Keratinocyte (primary cell): Measurements from ENCODE around the gene TSTD2. TPM values are rescaled to one million over a fixed set of nuclear protein-coding genes. Genes with fewer than 3 reads are reported as not detected.

Source experiments
- DNase-seq: peaks from one replicate; pipeline ENCODE4 v3.0.0-alpha.2; 2011; ENCODE audit warnings: low read depth, missing footprints, low spot score
- FAIRE-seq: peaks from 2 replicates; lab custom pipeline; 2011; peaks lifted over from hg19 to GRCh38; lab: Jason Lieb, UNC
- H2AFZ ChIP-seq: 2 replicates; pipeline ENCODE4 v1.6.0; 2012; ENCODE audit warnings: low read length, control low read depth, inconsistent platforms; ENCODE audit not compliant: control insufficient read depth
- H3K27ac ChIP-seq: 2 replicates; pipeline ENCODE4 v1.5.1; 2011; ENCODE audit warnings: low read length; ENCODE audit not compliant: control insufficient read depth, insufficient read depth
- H3K27me3 ChIP-seq: 3 replicates; pipeline ENCODE4 v1.6.0; 2011; ENCODE audit warnings: low read length; ENCODE audit not compliant: control insufficient read depth, insufficient read depth; ENCODE audit errors: extremely low read depth
- H3K36me3 ChIP-seq, 2 experiments: 2 replicates in 1 of 2; 3 replicates in 1 of 2; pipeline ENCODE4 v1.5.1; 2011; ENCODE audit warnings: low read length in 2 of 2, mild to moderate bottlenecking in 1 of 2; ENCODE audit not compliant: control insufficient read depth in 2 of 2, insufficient read depth in 2 of 2; ENCODE audit errors: extremely low read depth in 1 of 2
- H3K4me1 ChIP-seq: 3 replicates; pipeline ENCODE4 v1.5.1; 2011; ENCODE audit warnings: low read length; ENCODE audit not compliant: control insufficient read depth, insufficient read depth; ENCODE audit errors: extremely low read depth
- H3K4me2 ChIP-seq: 3 replicates; pipeline ENCODE4 v1.6.0; 2011; ENCODE audit warnings: low read depth, low read length; ENCODE audit not compliant: control insufficient read depth, insufficient read depth; ENCODE audit errors: extremely low read depth
- H3K4me3 ChIP-seq, 3 experiments: fragments of 200-600 bp in 1 of 3; sonication (generic) in 1 of 3; 2 replicates in 2 of 3; 3 replicates in 1 of 3; pipeline ENCODE4 v1.5.1; 2011 to 2016; ENCODE audit warnings: low read length in 3 of 3, mild to moderate bottlenecking in 3 of 3, control low read depth in 2 of 3, inconsistent platforms in 1 of 3, low read depth in 1 of 3, mixed read lengths in 1 of 3, mixed run types in 1 of 3, moderate library complexity in 1 of 3; ENCODE audit not compliant: control insufficient read depth in 2 of 3, insufficient read depth in 2 of 3; ENCODE audit errors: extremely low read depth in 1 of 3
- H3K79me2 ChIP-seq: 2 replicates; pipeline ENCODE4 v1.6.0; 2012; ENCODE audit warnings: low read length; ENCODE audit not compliant: control insufficient read depth, insufficient read depth
- H3K9ac ChIP-seq: 3 replicates; pipeline ENCODE4 v1.6.0; 2011; ENCODE audit warnings: low read length; ENCODE audit not compliant: control insufficient read depth, insufficient read depth; ENCODE audit errors: extremely low read depth
- H3K9me1 ChIP-seq: 3 replicates; pipeline ENCODE4 v1.6.0; 2011; ENCODE audit warnings: low read length; ENCODE audit not compliant: control insufficient read depth, insufficient read depth; ENCODE audit errors: extremely low read depth
- H3K9me3 ChIP-seq: 2 replicates; pipeline ENCODE4 v1.5.1; 2012; ENCODE audit warnings: low read depth, low read length; ENCODE audit not compliant: control insufficient read depth
- H4K20me1 ChIP-seq: 3 replicates; pipeline ENCODE4 v1.6.0; 2011; ENCODE audit warnings: low read length; ENCODE audit not compliant: control insufficient read depth, insufficient read depth; ENCODE audit errors: extremely low read depth
- CTCF ChIP-seq, 3 experiments: IDR thresholded peaks in 1 of 3; conservative IDR thresholded peaks in 1 of 3; optimal IDR thresholded peaks in 1 of 3; 2 replicates in 2 of 3; 3 replicates in 1 of 3; pipeline versions ENCODE3 to v1.5.1; 2011; ENCODE audit warnings: low read length in 3 of 3, mild to moderate bottlenecking in 3 of 3, moderate library complexity in 2 of 3, control low read depth in 1 of 3, inconsistent platforms in 1 of 3; ENCODE audit not compliant: insufficient read depth in 2 of 3; ENCODE audit errors: extremely low read depth in 1 of 3
- EZH2 ChIP-seq: IDR thresholded peaks from one replicate; pipeline ENCODE4 v1.6.1; 2012; ENCODE audit warnings: inconsistent platforms, mild to moderate bottlenecking, low read length, moderate library complexity
- dilution Hi-C: fragments of 300-500 bp; cut with MboI; formaldehyde crosslinking; loops from one replicate; pipeline ENCODE4 v1.7.0; 2020; ENCODE audit warnings: low sequenced_read_pairs; ENCODE audit not compliant: extremely low pct_ligation_motif_present
- polyA plus RNA-seq, 5 experiments: library from polyadenylated mRNA; depleted of rRNA in 3 of 5; stranded (reverse) in 3 of 5; stranded (forward) in 1 of 5; unstranded in 1 of 5; fragments of >200 nt; gene quantifications; 1 replicate in 1 of 5; 2 replicates in 3 of 5; 3 replicates in 1 of 5; pipeline versions ENCODE4 v1.2.1 to v1.2.3, GENCODE V29; 2011 to 2012; ENCODE audit warnings: missing spikeins in 2 of 5, low read depth in 1 of 5, low replicate concordance in 1 of 5

Gene TSTD2
- polyA plus RNA-seq, 1 donor (not counting 4 experiments of a cell fraction or from before 2014, with no cell fraction given): 17.2 TPM

GRCh38 chr9:97567894-97568202, 65.3 kb downstream of the TSTD2 start:
- Histone ChIP-seq H3K9me1 (no peaks in the 10 kb centered on the region), H3K4me1 (peaks cover 4% of the 10 kb centered on the region), H3K36me3 (no peaks in the 10 kb centered on the region), H4K20me1 (no peaks in the 10 kb centered on the region), H3K4me2 (no peak overlapping the region), H3K27ac (no peak overlapping the region), H3K79me2 (no peaks in the 10 kb centered on the region), H3K4me3 (no peak overlapping the region), H3K9ac (no peak overlapping the region), H3K9me3 (no peaks in the 10 kb centered on the region), H2AFZ (no peak overlapping the region), H3K27me3 (peaks cover 5% of the 10 kb centered on the region)
- dilution Hi-C loops: no loop called here
- FAIRE-seq (no peak), DNase-seq (no peak)
- no peak for TF ChIP-seq CTCF (optimal IDR thresholded peaks at IDR 0.05 in 1 of 3, IDR thresholded peaks at IDR 0.05 in 1 of 3, conservative IDR thresholded peaks at IDR 0.05 in 1 of 3; ENCODE audit: extremely low read depth in 1 of 3, insufficient read depth in 2 of 3, low read length in 3 of 3)
- no peak for TF ChIP-seq EZH2

- H3K9me3 ChIP-seq: no peaks in the 10 kb centered on the region
- DNase-seq: no peak
- H3K9ac ChIP-seq: no peak overlapping the region
- H2AFZ ChIP-seq: no peak overlapping the region
- H3K79me2 ChIP-seq: no peaks in the 10 kb centered on the region
- no peaks in the 10 kb centered on the region for H3K9me1 ChIP-seq
- dilution Hi-C loops: no loop called here
- no peak for TF ChIP-seq CTCF (optimal IDR thresholded peaks at IDR 0.05 in 1 of 3, IDR thresholded peaks at IDR 0.05 in 1 of 3, conservative IDR thresholded peaks at IDR 0.05 in 1 of 3; ENCODE audit: extremely low read depth in 1 of 3, insufficient read depth in 2 of 3, low read length in 3 of 3)
- no peak for TF ChIP-seq EZH2
- H3K4me2 ChIP-seq: no peak overlapping the region
- H4K20me1 ChIP-seq: no peaks in the 10 kb centered on the region
- no peak overlapping the region for H3K4me3 ChIP-seq
- H3K27me3 ChIP-seq: peaks cover 5% of the 10 kb centered on the region
- no peak overlapping the region for H3K27ac ChIP-seq
- FAIRE-seq: no peak
- no peaks in the 10 kb centered on the region for H3K36me3 ChIP-seq
- peaks cover 4% of the 10 kb centered on the region for H3K4me1 ChIP-seq
These were observed 65.8 kb downstream of the TSTD2 start for GRCh38 chr9:97567182-97567893.
